ENCODE measurements around the gene CNTNAP1. TPM values are rescaled to one million over a fixed set of nuclear protein-coding genes. Genes with fewer than 3 reads are reported as not detected.
A peak's percentile ranks its signal among the peaks of the same experiment; 100 is the strongest.

The CNTNAP1 gene
- total and polyA plus RNA-seq, 10 of the 15 experiments (the other 5 are each of a cell fraction or from before 2014, with no cell fraction given): 0.95 to 29.9 (median 10.4) TPM

- TF ChIP-seq EZH2 (IDR thresholded peaks at IDR 0.05; ENCODE audit: borderline replicate concordance, control insufficient read depth, low read depth, low read length) (no peak), KDM1A (IDR thresholded peaks at IDR 0.05; ENCODE audit: borderline replicate concordance) (no peak), FOXM1 (IDR thresholded peaks at IDR 0.05; ENCODE audit: low read depth, low read length) (peak; percentile 100), RCOR1 (conservative IDR thresholded peaks at IDR 0.05; ENCODE audit: low read depth, low read length) (peak; percentile 98; the same call in 1 of the 2 replicates), ASH2L (IDR thresholded peaks at IDR 0.05; ENCODE audit: borderline replicate concordance, low read depth) (no peak), FOS (IDR thresholded peaks at IDR 0.05; ENCODE audit: borderline replicate concordance, extremely low read depth, insufficient read length) (no peak), IKZF1 (conservative IDR thresholded peaks at IDR 0.05) (peak; percentile 96), HCFC1 (IDR thresholded peaks at IDR 0.05; ENCODE audit: low read length) (no peak), BACH1 (IDR thresholded peaks at IDR 0.05; ENCODE audit: borderline replicate concordance) (peak; percentile 64; the same call in 1 of the 2 replicates), RELB (IDR thresholded peaks at IDR 0.05; ENCODE audit: low read depth) (peak; percentile 97), IKZF2 (IDR thresholded peaks at IDR 0.05) (peak; percentile 94 to 96), CHD4 (IDR thresholded peaks at IDR 0.05) (0 out of 2 replicates have a peak, but pooled peaks have one; percentile 28), ZSCAN29 (IDR thresholded peaks at IDR 0.05) (peak; percentile 60; the same call in 1 of the 2 replicates), CEBPB (IDR thresholded peaks at IDR 0.05; ENCODE audit: borderline replicate concordance in 1 of 2, low read depth in 2 of 2, low read length in 2 of 2) (peak in 1 of 2 experiments; percentile 96; a peak in 2 of 4 replicates), YBX1 (IDR thresholded peaks at IDR 0.05) (no peak), NRF1 (conservative IDR thresholded peaks at IDR 0.05; ENCODE audit: low read depth, low read length) (no peak)
- TF ChIP-seq, protein P1, sequence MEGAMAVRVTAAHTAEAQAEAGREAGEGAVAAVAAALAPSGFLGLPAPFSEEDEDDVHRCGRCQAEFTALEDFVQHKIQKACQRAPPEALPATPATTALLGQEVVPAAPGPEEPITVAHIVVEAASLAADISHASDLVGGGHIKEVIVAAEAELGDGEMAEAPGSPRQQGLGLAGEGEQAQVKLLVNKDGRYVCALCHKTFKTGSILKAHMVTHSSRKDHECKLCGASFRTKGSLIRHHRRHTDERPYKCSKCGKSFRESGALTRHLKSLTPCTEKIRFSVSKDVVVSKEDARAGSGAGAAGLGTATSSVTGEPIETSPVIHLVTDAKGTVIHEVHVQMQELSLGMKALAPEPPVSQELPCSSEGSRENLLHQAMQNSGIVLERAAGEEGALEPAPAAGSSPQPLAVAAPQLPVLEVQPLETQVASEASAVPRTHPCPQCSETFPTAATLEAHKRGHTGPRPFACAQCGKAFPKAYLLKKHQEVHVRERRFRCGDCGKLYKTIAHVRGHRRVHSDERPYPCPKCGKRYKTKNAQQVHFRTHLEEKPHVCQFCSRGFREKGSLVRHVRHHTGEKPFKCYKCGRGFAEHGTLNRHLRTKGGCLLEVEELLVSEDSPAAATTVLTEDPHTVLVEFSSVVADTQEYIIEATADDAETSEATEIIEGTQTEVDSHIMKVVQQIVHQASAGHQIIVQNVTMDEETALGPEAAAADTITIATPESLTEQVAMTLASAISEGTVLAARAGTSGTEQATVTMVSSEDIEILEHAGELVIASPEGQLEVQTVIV (IDR thresholded peaks at IDR 0.05; ENCODE audit: borderline replicate concordance, partially characterized antibody): no peak
- TF ChIP-seq, protein P2, sequence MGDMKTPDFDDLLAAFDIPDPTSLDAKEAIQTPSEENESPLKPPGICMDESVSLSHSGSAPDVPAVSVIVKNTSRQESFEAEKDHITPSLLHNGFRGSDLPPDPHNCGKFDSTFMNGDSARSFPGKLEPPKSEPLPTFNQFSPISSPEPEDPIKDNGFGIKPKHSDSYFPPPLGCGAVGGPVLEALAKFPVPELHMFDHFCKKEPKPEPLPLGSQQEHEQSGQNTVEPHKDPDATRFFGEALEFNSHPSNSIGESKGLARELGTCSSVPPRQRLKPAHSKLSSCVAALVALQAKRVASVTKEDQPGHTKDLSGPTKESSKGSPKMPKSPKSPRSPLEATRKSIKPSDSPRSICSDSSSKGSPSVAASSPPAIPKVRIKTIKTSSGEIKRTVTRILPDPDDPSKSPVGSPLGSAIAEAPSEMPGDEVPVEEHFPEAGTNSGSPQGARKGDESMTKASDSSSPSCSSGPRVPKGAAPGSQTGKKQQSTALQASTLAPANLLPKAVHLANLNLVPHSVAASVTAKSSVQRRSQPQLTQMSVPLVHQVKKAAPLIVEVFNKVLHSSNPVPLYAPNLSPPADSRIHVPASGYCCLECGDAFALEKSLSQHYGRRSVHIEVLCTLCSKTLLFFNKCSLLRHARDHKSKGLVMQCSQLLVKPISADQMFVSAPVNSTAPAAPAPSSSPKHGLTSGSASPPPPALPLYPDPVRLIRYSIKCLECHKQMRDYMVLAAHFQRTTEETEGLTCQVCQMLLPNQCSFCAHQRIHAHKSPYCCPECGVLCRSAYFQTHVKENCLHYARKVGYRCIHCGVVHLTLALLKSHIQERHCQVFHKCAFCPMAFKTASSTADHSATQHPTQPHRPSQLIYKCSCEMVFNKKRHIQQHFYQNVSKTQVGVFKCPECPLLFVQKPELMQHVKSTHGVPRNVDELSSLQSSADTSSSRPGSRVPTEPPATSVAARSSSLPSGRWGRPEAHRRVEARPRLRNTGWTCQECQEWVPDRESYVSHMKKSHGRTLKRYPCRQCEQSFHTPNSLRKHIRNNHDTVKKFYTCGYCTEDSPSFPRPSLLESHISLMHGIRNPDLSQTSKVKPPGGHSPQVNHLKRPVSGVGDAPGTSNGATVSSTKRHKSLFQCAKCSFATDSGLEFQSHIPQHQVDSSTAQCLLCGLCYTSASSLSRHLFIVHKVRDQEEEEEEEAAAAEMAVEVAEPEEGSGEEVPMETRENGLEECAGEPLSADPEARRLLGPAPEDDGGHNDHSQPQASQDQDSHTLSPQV (IDR thresholded peaks at IDR 0.05): peak; percentile 25; the same call in 1 of the 2 replicates
- TF ChIP-seq, protein P3, sequence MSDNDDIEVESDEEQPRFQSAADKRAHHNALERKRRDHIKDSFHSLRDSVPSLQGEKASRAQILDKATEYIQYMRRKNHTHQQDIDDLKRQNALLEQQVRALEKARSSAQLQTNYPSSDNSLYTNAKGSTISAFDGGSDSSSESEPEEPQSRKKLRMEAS (IDR thresholded peaks at IDR 0.05; ENCODE audit: low read depth, low read length): no peak; the same call in 1 of the 2 replicates
- TF ChIP-seq, protein P4, sequence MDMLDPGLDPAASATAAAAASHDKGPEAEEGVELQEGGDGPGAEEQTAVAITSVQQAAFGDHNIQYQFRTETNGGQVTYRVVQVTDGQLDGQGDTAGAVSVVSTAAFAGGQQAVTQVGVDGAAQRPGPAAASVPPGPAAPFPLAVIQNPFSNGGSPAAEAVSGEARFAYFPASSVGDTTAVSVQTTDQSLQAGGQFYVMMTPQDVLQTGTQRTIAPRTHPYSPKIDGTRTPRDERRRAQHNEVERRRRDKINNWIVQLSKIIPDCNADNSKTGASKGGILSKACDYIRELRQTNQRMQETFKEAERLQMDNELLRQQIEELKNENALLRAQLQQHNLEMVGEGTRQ (IDR thresholded peaks at IDR 0.05; ENCODE audit: borderline replicate concordance, low read depth, low read length): peak; percentile 25; the same call in 1 of the 2 replicates
Observed at GRCh38 chr17:42704837-42705494, 22.6 kb downstream of the CNTNAP1 start (continued).

All from GM12878 (cell line).